Measurements from ENCODE around the gene ARRDC2. TPM values are rescaled to one million over a fixed set of nuclear protein-coding genes. Genes with fewer than 3 reads are reported as not detected.

The ARRDC2 gene
- total and polyA plus RNA-seq, 2 of the 13 experiments (the other 11 are each of a cell fraction or from before 2014, with no cell fraction given), result 2.1 to 3.4 TPM

GRCh38 chr19:18013210-18014111 lies 5.5 kb downstream of the ARRDC2 start (continued):
- TF ChIP-seq, protein P1, sequence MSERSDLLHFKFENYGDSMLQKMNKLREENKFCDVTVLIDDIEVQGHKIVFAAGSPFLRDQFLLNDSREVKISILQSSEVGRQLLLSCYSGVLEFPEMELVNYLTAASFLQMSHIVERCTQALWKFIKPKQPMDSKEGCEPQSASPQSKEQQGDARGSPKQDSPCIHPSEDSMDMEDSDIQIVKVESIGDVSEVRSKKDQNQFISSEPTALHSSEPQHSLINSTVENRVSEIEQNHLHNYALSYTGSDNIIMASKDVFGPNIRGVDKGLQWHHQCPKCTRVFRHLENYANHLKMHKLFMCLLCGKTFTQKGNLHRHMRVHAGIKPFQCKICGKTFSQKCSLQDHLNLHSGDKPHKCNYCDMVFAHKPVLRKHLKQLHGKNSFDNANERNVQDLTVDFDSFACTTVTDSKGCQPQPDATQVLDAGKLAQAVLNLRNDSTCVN (CRISPR knock-in tag; IDR thresholded peaks at IDR 0.05; ENCODE audit: borderline replicate concordance), result 0 out of 2 replicates have a peak, but pooled peaks have one; percentile 32
- TF ChIP-seq POLR2G (IDR thresholded peaks at IDR 0.05; ENCODE audit: low read depth, low read length), result no peak
- peak; percentile 38; the same call in 1 of the 2 replicates for TF ChIP-seq ZFY (CRISPR knock-in tag; IDR thresholded peaks at IDR 0.05)
- peak; percentile 62; the same call in 1 of the 2 replicates for TF ChIP-seq ELF1 (CRISPR knock-in tag; IDR thresholded peaks at IDR 0.05)
- no peak for TF ChIP-seq ZNF576 (CRISPR knock-in tag; IDR thresholded peaks at IDR 0.05)
- 0 out of 2 replicates have a peak, but pooled peaks have one; percentile 17 for TF ChIP-seq ZNF205 (CRISPR knock-in tag; IDR thresholded peaks at IDR 0.05)
- TF ChIP-seq TARDBP (CRISPR knock-in tag; IDR thresholded peaks at IDR 0.05), result peak; percentile 83
- peak; percentile 87 for TF ChIP-seq HDAC2 (CRISPR knock-in tag; IDR thresholded peaks at IDR 0.05)
- TF ChIP-seq ZNF556 (CRISPR knock-in tag; IDR thresholded peaks at IDR 0.05; ENCODE audit: borderline replicate concordance), result no peak
- TF ChIP-seq ZNF160 (CRISPR knock-in tag; IDR thresholded peaks at IDR 0.05), result no peak
- peak; percentile 68 for TF ChIP-seq ZMYM4 (CRISPR knock-in tag; IDR thresholded peaks at IDR 0.05)
- TF ChIP-seq ELF3 (CRISPR knock-in tag; IDR thresholded peaks at IDR 0.05), result peak; percentile 87
- peak; percentile 28; the same call in 1 of the 2 replicates for TF ChIP-seq PHF20 (CRISPR knock-in tag; IDR thresholded peaks at IDR 0.05)
- TF ChIP-seq ZNF121 (CRISPR knock-in tag; IDR thresholded peaks at IDR 0.05), result no peak
- TF ChIP-seq, protein P2, sequence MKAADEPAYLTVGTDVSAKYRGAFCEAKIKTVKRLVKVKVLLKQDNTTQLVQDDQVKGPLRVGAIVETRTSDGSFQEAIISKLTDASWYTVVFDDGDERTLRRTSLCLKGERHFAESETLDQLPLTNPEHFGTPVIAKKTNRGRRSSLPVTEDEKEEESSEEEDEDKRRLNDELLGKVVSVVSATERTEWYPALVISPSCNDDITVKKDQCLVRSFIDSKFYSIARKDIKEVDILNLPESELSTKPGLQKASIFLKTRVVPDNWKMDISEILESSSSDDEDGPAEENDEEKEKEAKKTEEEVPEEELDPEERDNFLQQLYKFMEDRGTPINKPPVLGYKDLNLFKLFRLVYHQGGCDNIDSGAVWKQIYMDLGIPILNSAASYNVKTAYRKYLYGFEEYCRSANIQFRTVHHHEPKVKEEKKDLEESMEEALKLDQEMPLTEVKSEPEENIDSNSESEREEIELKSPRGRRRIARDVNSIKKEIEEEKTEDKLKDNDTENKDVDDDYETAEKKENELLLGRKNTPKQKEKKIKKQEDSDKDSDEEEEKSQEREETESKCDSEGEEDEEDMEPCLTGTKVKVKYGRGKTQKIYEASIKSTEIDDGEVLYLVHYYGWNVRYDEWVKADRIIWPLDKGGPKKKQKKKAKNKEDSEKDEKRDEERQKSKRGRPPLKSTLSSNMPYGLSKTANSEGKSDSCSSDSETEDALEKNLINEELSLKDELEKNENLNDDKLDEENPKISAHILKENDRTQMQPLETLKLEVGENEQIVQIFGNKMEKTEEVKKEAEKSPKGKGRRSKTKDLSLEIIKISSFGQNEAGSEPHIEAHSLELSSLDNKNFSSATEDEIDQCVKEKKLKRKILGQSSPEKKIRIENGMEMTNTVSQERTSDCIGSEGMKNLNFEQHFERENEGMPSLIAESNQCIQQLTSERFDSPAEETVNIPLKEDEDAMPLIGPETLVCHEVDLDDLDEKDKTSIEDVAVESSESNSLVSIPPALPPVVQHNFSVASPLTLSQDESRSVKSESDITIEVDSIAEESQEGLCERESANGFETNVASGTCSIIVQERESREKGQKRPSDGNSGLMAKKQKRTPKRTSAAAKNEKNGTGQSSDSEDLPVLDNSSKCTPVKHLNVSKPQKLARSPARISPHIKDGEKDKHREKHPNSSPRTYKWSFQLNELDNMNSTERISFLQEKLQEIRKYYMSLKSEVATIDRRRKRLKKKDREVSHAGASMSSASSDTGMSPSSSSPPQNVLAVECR (CRISPR knock-in tag; IDR thresholded peaks at IDR 0.05; ENCODE audit: borderline replicate concordance), result peak; percentile 70; the same call in 1 of the 2 replicates
- TF ChIP-seq, protein P3, sequence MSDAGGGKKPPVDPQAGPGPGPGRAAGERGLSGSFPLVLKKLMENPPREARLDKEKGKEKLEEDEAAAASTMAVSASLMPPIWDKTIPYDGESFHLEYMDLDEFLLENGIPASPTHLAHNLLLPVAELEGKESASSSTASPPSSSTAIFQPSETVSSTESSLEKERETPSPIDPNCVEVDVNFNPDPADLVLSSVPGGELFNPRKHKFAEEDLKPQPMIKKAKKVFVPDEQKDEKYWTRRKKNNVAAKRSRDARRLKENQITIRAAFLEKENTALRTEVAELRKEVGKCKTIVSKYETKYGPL (CRISPR knock-in tag; IDR thresholded peaks at IDR 0.05), result no peak
- TF ChIP-seq, protein P4, sequence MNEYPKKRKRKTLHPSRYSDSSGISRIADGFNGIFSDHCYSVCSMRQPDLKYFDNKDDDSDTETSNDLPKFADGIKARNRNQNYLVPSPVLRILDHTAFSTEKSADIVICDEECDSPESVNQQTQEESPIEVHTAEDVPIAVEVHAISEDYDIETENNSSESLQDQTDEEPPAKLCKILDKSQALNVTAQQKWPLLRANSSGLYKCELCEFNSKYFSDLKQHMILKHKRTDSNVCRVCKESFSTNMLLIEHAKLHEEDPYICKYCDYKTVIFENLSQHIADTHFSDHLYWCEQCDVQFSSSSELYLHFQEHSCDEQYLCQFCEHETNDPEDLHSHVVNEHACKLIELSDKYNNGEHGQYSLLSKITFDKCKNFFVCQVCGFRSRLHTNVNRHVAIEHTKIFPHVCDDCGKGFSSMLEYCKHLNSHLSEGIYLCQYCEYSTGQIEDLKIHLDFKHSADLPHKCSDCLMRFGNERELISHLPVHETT (CRISPR knock-in tag; conservative IDR thresholded peaks at IDR 0.05), result 0 out of 2 replicates have a peak, but pooled peaks have one; percentile 24
- TF ChIP-seq ZNF558 (CRISPR knock-in tag; IDR thresholded peaks at IDR 0.05; ENCODE audit: borderline replicate concordance), result no peak
- TF ChIP-seq ARNTL (CRISPR knock-in tag; IDR thresholded peaks at IDR 0.05), result peak; percentile 66
- TF ChIP-seq SOX5 (CRISPR knock-in tag; IDR thresholded peaks at IDR 0.05; ENCODE audit: borderline replicate concordance), result peak; percentile 79; the same call in 1 of the 2 replicates
- TF ChIP-seq ZNF207 (IDR thresholded peaks at IDR 0.05; ENCODE audit: borderline replicate concordance), result no peak
